H1 (cell line): ENCODE measurements around the gene FRK. TPM values are rescaled to one million over a fixed set of nuclear protein-coding genes. Genes with fewer than 3 reads are reported as not detected.

ENCODE experiments used
- CTCF ChIA-PET: fragments of 300-600 bp; sonication (Branson Sonifier 250); formaldehyde crosslinking; loops from one replicate; lab custom pipeline; 2021; ENCODE audit not compliant: partially characterized antibody; lab: Charles Lee
- POLR2A ChIA-PET: fragments of 300-600 bp; sonication (Branson Sonifier 250); formaldehyde crosslinking; loops from one replicate; lab custom pipeline; 2021; ENCODE audit warnings: inconsistent platforms; ENCODE audit not compliant: partially characterized antibody; lab: Charles Lee
- DNase-seq, 2 experiments: peaks; one replicate each; pipeline versions ENCODE4 v3.0.0 to v3.0.0-alpha.2; 2010 to 2022; ENCODE audit warnings: low spot score in 2 of 2, low read depth in 1 of 2, mixed read lengths in 1 of 2
- FAIRE-seq: peaks from 2 replicates; lab custom pipeline; 2011; peaks lifted over from hg19 to GRCh38; lab: Jason Lieb, UNC
- H2AFZ ChIP-seq: 2 replicates; pipeline ENCODE4 v1.8.1; 2012; ENCODE audit warnings: low read length, inconsistent platforms
- H2AK5ac ChIP-seq: 2 replicates; pipeline ENCODE4 v1.6.1; 2013; ENCODE audit warnings: low read depth, low read length
- H2BK120ac ChIP-seq: replicated peaks from 2 replicates; pipeline ENCODE3; 2013; ENCODE audit warnings: low read depth, low read length, inconsistent platforms
- H2BK12ac ChIP-seq: 2 replicates; pipeline ENCODE4 v1.6.1; 2013; ENCODE audit warnings: low read depth, low read length
- H2BK15ac ChIP-seq: 2 replicates; pipeline ENCODE4 v1.6.1; 2013; ENCODE audit warnings: low read length
- H2BK20ac ChIP-seq: 2 replicates; pipeline ENCODE4 v1.6.1; 2013; ENCODE audit warnings: low read length
- H2BK5ac ChIP-seq: 2 replicates; pipeline ENCODE4 v1.6.1; 2013; ENCODE audit warnings: low read depth, low read length
- H3K14ac ChIP-seq: 2 replicates; pipeline ENCODE4 v1.6.1; 2013; ENCODE audit warnings: inconsistent platforms; ENCODE audit not compliant: insufficient read length
- H3K18ac ChIP-seq: 2 replicates; pipeline ENCODE4 v1.6.1; 2013; ENCODE audit warnings: low read length; ENCODE audit errors: extremely low read depth
- H3K23ac ChIP-seq: 2 replicates; pipeline ENCODE4 v1.6.1; 2013; ENCODE audit warnings: inconsistent platforms; ENCODE audit not compliant: insufficient read length
- H3K23me2 ChIP-seq: 2 replicates; pipeline ENCODE4 v1.6.1; 2013; ENCODE audit warnings: low read depth, low read length
- H3K27ac ChIP-seq: 2 replicates; pipeline ENCODE4 v1.6.1; 2011; ENCODE audit warnings: low read depth, low read length, inconsistent platforms
- H3K27me3 ChIP-seq, 4 experiments: replicated peaks in 1 of 4; 1 replicate in 1 of 4; 2 replicates in 3 of 4; pipeline versions ENCODE4 v1.6.1 to v1.8.1; 2011 to 2013; ENCODE audit warnings: low read length in 3 of 4, mild to moderate bottlenecking in 3 of 4, inconsistent platforms in 2 of 4, mixed read lengths in 2 of 4, moderate library complexity in 1 of 4; ENCODE audit not compliant: control insufficient read depth in 3 of 4, insufficient read depth in 3 of 4; ENCODE audit errors: extremely low read depth in 1 of 4
- H3K36me3 ChIP-seq, 4 experiments: 2 replicates each; pipeline versions ENCODE4 v1.6.1 to v1.8.1; 2011 to 2013; ENCODE audit warnings: mild to moderate bottlenecking in 4 of 4, low read length in 3 of 4, moderate library complexity in 2 of 4, control low read depth in 1 of 4, inconsistent platforms in 1 of 4; ENCODE audit not compliant: insufficient read depth in 4 of 4, control insufficient read depth in 2 of 4
- H3K4ac ChIP-seq: replicated peaks from 2 replicates; pipeline ENCODE3; 2013; ENCODE audit warnings: low read length, low read depth, mixed read lengths, inconsistent platforms; ENCODE audit not compliant: insufficient read length
- H3K4me1 ChIP-seq, 4 experiments: replicated peaks in 1 of 4; 1 replicate in 1 of 4; 2 replicates in 3 of 4; pipeline versions ENCODE4 v1.6.1 to v1.8.1; 2011 to 2013; ENCODE audit warnings: low read length in 3 of 4, inconsistent platforms in 2 of 4, mixed read lengths in 1 of 4; ENCODE audit not compliant: insufficient read depth in 4 of 4, control insufficient read depth in 3 of 4
- H3K4me2 ChIP-seq, 2 experiments: 2 replicates each; pipeline versions ENCODE4 v1.6.1 to v1.8.1; 2011 to 2013; ENCODE audit warnings: low read depth in 2 of 2, low read length in 2 of 2, control low read depth in 1 of 2, inconsistent platforms in 1 of 2, mild to moderate bottlenecking in 1 of 2; ENCODE audit not compliant: insufficient read depth in 1 of 2
- H3K4me3 ChIP-seq, 4 experiments: fragments of 200-600, 300-600 bp in 1 of 4; sonication (generic), shearing (Covaris generic), sonication (Bioruptor Twin) in 1 of 4; 2 replicates each; pipeline versions ENCODE4 v1.5.1 to v1.8.1; 2011 to 2016; ENCODE audit warnings: low read length in 4 of 4, low read depth in 3 of 4, control low read depth in 2 of 4, inconsistent platforms in 2 of 4, mild to moderate bottlenecking in 2 of 4, mixed read lengths in 1 of 4, moderate library complexity in 1 of 4; ENCODE audit not compliant: insufficient read depth in 2 of 4; ENCODE audit errors: extremely low read depth in 1 of 4
- H3K56ac ChIP-seq: replicated peaks from 2 replicates; pipeline ENCODE3; 2013; ENCODE audit warnings: low read depth, mild to moderate bottlenecking, mixed read lengths, low read length, inconsistent platforms; ENCODE audit not compliant: insufficient read length
- H3K79me1 ChIP-seq: 2 replicates; pipeline ENCODE4 v1.6.1; 2013; ENCODE audit warnings: low read depth, low read length, control low read depth
- H3K79me2 ChIP-seq, 2 experiments: 2 replicates each; pipeline versions ENCODE4 v1.6.1 to v1.8.1; 2012 to 2013; ENCODE audit warnings: low read length in 2 of 2, mild to moderate bottlenecking in 2 of 2, inconsistent platforms in 1 of 2; ENCODE audit not compliant: insufficient read depth in 2 of 2, control insufficient read depth in 1 of 2
- H3K9ac ChIP-seq, 4 experiments: replicated peaks in 1 of 4; 1 replicate in 1 of 4; 2 replicates in 3 of 4; pipeline versions ENCODE4 v1.6.1 to v1.8.1; 2011 to 2013; ENCODE audit warnings: low read depth in 3 of 4, low read length in 3 of 4, control low read depth in 2 of 4, mild to moderate bottlenecking in 2 of 4, moderate library complexity in 2 of 4, inconsistent platforms in 1 of 4; ENCODE audit errors: extremely low read depth in 1 of 4
- H3K9me3 ChIP-seq, 2 experiments: 2 replicates each; pipeline versions ENCODE4 v1.6.1 to v1.8.1; 2012 to 2013; ENCODE audit warnings: mild to moderate bottlenecking in 2 of 2, moderate library complexity in 2 of 2, control low read depth in 1 of 2, inconsistent platforms in 1 of 2, low read depth in 1 of 2, low read length in 1 of 2, mixed read lengths in 1 of 2; ENCODE audit not compliant: insufficient read depth in 2 of 2
- H4K20me1 ChIP-seq, 2 experiments: replicated peaks in 1 of 2; 2 replicates each; pipeline versions ENCODE3 to v1.8.1; 2011 to 2013; ENCODE audit warnings: inconsistent platforms in 2 of 2, low read length in 2 of 2, mild to moderate bottlenecking in 1 of 2; ENCODE audit not compliant: insufficient read depth in 2 of 2, control insufficient read depth in 1 of 2
- H4K5ac ChIP-seq: 2 replicates; pipeline ENCODE4 v1.6.1; 2013; ENCODE audit warnings: low read length, low read depth, mixed read lengths, inconsistent platforms; ENCODE audit not compliant: insufficient read length
- H4K8ac ChIP-seq: 2 replicates; pipeline ENCODE4 v1.8.0; 2013; ENCODE audit warnings: mild to moderate bottlenecking, moderate library complexity, low read length, inconsistent platforms; ENCODE audit not compliant: insufficient read depth; ENCODE audit errors: extremely low read depth
- H4K91ac ChIP-seq: replicated peaks from 2 replicates; pipeline ENCODE3; 2013; ENCODE audit warnings: low read length, mixed read lengths, inconsistent platforms; ENCODE audit not compliant: insufficient read length
- CBX5 ChIP-seq: fragments of 300-800, 300-1000 bp; sonication (generic); IDR thresholded peaks from 2 replicates; pipeline ENCODE4 v1.7.1; 2016; ENCODE audit warnings: antibody characterized with exemption, low read length, low read depth
- CREB1 ChIP-seq: IDR thresholded peaks from 2 replicates; pipeline ENCODE4 v1.6.1; 2012; ENCODE audit warnings: inconsistent platforms
- EZH2 ChIP-seq: fragments of 200-600 bp; sonication (generic); IDR thresholded peaks from 2 replicates; pipeline ENCODE4 v1.7.1; 2012; ENCODE audit warnings: low read depth, mild to moderate bottlenecking, moderate library complexity, low read length, inconsistent platforms; ENCODE audit not compliant: severe bottlenecking
- GABPA ChIP-seq: IDR thresholded peaks from 2 replicates; pipeline ENCODE4 v1.6.1; 2011; ENCODE audit warnings: mild to moderate bottlenecking, low read length, moderate library complexity, borderline replicate concordance; ENCODE audit not compliant: insufficient read depth
- KDM1A ChIP-seq: fragments of 200-600, 300-600 bp; sonication (generic); IDR thresholded peaks from 2 replicates; pipeline ENCODE4 v1.7.1; 2016; ENCODE audit warnings: mild to moderate bottlenecking, low read length, borderline replicate concordance
- PHF8 ChIP-seq: fragments of 200-600 bp; sonication (generic); conservative IDR thresholded peaks from 2 replicates; pipeline ENCODE4 v1.7.1; 2012; ENCODE audit warnings: low read depth, mild to moderate bottlenecking, inconsistent platforms, low read length, moderate library complexity
- POLR2A ChIP-seq, 2 experiments: IDR thresholded peaks; 1 replicate in 1 of 2; 2 replicates in 1 of 2; pipeline ENCODE4 v1.6.1; 2011; ENCODE audit warnings: low read depth in 2 of 2, low read length in 2 of 2, mild to moderate bottlenecking in 2 of 2; ENCODE audit errors: control extremely low read depth in 1 of 2
- POLR2AphosphoS5 ChIP-seq: IDR thresholded peaks from 2 replicates; pipeline ENCODE4 v1.6.1; 2011; ENCODE audit warnings: low read depth, low read length
- TAF1 ChIP-seq: IDR thresholded peaks from 2 replicates; pipeline ENCODE4 v1.6.1; 2011; ENCODE audit warnings: mild to moderate bottlenecking, low read depth, low read length
- WGBS, 2 experiments: shearing (Covaris generic) in 1 of 2; methylation state at CpG; one replicate each; pipeline versions ENCODE4 v1.1.6 to v1.1.7; 2013 to 2015; ENCODE audit warnings: low lambda C conversion rate in 2 of 2, mixed read lengths in 2 of 2, inconsistent platforms in 1 of 2, low coverage in 1 of 2, missing lambda C conversion rate in 1 of 2; ENCODE audit not compliant: insufficient replicate concordance in 2 of 2, insufficient coverage in 1 of 2, insufficient read length in 1 of 2; ENCODE audit errors: extremely low coverage in 1 of 2, missing lambda C conversion rate in 1 of 2; 5-methylcytosine and 5-hydroxymethylcytosine counted together
- polyA plus RNA-seq, 7 experiments: library from polyadenylated mRNA; depleted of rRNA in 3 of 7; stranded (reverse) in 5 of 7; unstranded in 2 of 7; fragments of >200 nt in 5 of 7; fragments of 200-250 nt in 2 of 7; gene quantifications; 1 replicate in 5 of 7; 2 replicates in 1 of 7; 4 replicates in 1 of 7; pipeline versions ENCODE4 v1.2.1 to v1.2.3, GENCODE V29; 2011 to 2013; ENCODE audit warnings: missing spikeins in 2 of 7, mixed read lengths in 2 of 7
- total RNA-seq: library from RNA; stranded (reverse); fragmentation: NEBNext Ultra II Directional; extraction: Animal tissue kit (Norgen Biotek cat#: 25700); gene quantifications from 2 replicates; pipeline ENCODE4 v1.2.1, GENCODE V29; 2021

Gene FRK
- total and polyA plus RNA-seq, 2 of the 8 experiments (the other 6 are each of a cell fraction or from before 2014, with no cell fraction given) = 0.11 to 0.24 TPM

GRCh38 chr6:116017546-116018295 lies 43.0 kb downstream of the FRK start:
- no peak overlapping the region for H2AK5ac ChIP-seq
- no peaks in the 10 kb centered on the region for H3K27me3 ChIP-seq
- H3K18ac ChIP-seq = no peak overlapping the region
- H3K4me2 ChIP-seq = no peak overlapping the region
- H3K9me3 ChIP-seq = no peaks in the 10 kb centered on the region
- 88% methylated on average over 2 of the region's 2 CpGs; no CpG with 5 or more reads in 1 of the 2 experiments for WGBS, 2 experiments
- CTCF ChIA-PET = interaction anchor here (0.8 to 2.0 kb wide), 9 partner anchors 10 to 107 kb away, joined by 3 to 6 read pairs (median 3); partner anchors contain the start of genes FRK and NT5DC1
- no peak overlapping the region for H2BK120ac ChIP-seq
- no peaks in the 10 kb centered on the region for H3K79me2 ChIP-seq
- no peak overlapping the region for H3K14ac ChIP-seq
- DNase-seq (no peak), FAIRE-seq (no peak)
- H2BK15ac ChIP-seq = no peak overlapping the region
- TF ChIP-seq TAF1 (no peak), GABPA (no peak), CBX5 (no peak), CREB1 (no peak), EZH2 (no peak), PHF8 (no peak), KDM1A (no peak), POLR2A (IDR thresholded peaks at IDR 0.05; ENCODE audit: control extremely low read depth in 1 of 2, low read depth in 2 of 2, low read length in 2 of 2) (no peak), POLR2AphosphoS5 (no peak)
- peaks cover 0 to 3% (median 1%) of the 10 kb centered on the region in 4 experiments; a peak in 2 of 7 replicates for H3K4me1 ChIP-seq
- H2BK5ac ChIP-seq = no peak overlapping the region
- no peak overlapping the region for H3K4ac ChIP-seq
- H3K56ac ChIP-seq = no peak overlapping the region
- no peak overlapping the region for H3K9ac ChIP-seq
- H2AFZ ChIP-seq = no peak overlapping the region
- no peaks in the 10 kb centered on the region for H3K79me1 ChIP-seq
- H2BK20ac ChIP-seq = no peak overlapping the region
- no peak overlapping the region for H3K4me3 ChIP-seq
- H4K91ac ChIP-seq = no peak overlapping the region
- no peak overlapping the region for H3K23ac ChIP-seq
- no peak overlapping the region for H2BK12ac ChIP-seq
- H4K20me1 ChIP-seq = no peaks in the 10 kb centered on the region
- no peaks in the 10 kb centered on the region for H3K23me2 ChIP-seq
- POLR2A ChIA-PET = no interaction called here
- H3K36me3 ChIP-seq = no peaks in the 10 kb centered on the region
- H4K8ac ChIP-seq = no peak overlapping the region
- H4K5ac ChIP-seq = no peak overlapping the region
- H3K27ac ChIP-seq = no peak overlapping the region
